ENCODE data around the gene PCBP3. TPM values are rescaled to one million over a fixed set of nuclear protein-coding genes. Genes with fewer than 3 reads are reported as not detected.

The PCBP3 gene
- total and polyA plus RNA-seq, 2 donors (not counting 3 experiments of a cell fraction or from before 2014, with no cell fraction given) = 0.06 to 1.1 TPM

DNA sequence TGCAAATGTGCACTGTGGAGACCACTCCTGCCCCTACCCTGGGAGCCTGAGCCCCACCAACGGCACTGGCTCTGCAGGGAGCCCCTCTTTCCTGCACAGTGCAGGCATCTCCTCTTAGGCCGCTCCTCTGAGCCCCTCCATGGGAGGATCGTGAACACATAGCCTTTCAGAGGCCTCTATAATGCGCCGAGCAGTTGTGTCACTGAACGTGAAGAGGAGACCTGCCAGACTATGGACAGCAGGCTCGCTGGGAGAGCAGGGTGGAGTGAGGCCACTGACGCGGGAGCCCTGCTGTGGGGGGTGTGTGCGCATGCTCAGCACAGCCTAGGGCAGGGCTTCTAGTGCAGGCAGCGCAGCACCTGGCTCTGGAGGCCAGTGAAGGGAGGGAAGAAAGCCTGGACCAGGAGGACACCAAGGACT, 186.7 kb downstream of the PCBP3 start:
- H3K27ac ChIP-seq (ENCODE audit: insufficient read depth, low read depth, low read length) = no peak overlapping the region
- no peaks in the 10 kb centered on the region for H3K9me1 ChIP-seq (replicated peaks; ENCODE audit: control insufficient read depth, extremely low read depth, insufficient read depth, low read length)
- intact Hi-C loops (cut with micrococcal nuclease) = no loop called here
- H3K36me3 ChIP-seq (ENCODE audit: control insufficient read depth in 2 of 2, extremely low read depth in 1 of 2, insufficient read depth in 2 of 2, low read length in 2 of 2) = no peaks in the 10 kb centered on the region
- no peaks in the 10 kb centered on the region for H3K79me2 ChIP-seq (ENCODE audit: control insufficient read depth, insufficient read depth, low read length)
- H3K9ac ChIP-seq (replicated peaks; ENCODE audit: extremely low read depth, insufficient read depth, low read length) = no peak overlapping the region
- H3K4me2 ChIP-seq (ENCODE audit: insufficient read depth, low read length) = no peak overlapping the region
- no TSS peak for BruUV-seq (replicated peaks)
- POLR2A ChIA-PET = no interaction called here
- CTCF ChIA-PET = no interaction called here
- H3K9me3 ChIP-seq (replicated peaks; ENCODE audit: control insufficient read depth, insufficient read depth, low read length) = no peaks in the 10 kb centered on the region
- TF ChIP-seq EZH2 (IDR thresholded peaks at IDR 0.05; ENCODE audit: borderline replicate concordance, low read depth, low read length, severe bottlenecking) (no peak), POLR2A (IDR thresholded peaks at IDR 0.05; ENCODE audit: low read depth, low read length) (no peak), MYC (IDR thresholded peaks at IDR 0.05; ENCODE audit: low read depth, low read length) (no peak), JUN (IDR thresholded peaks at IDR 0.05; ENCODE audit: borderline replicate concordance, insufficient read depth, insufficient read length, low read depth) (no peak), POLR2AphosphoS5 (IDR thresholded peaks at IDR 0.05; ENCODE audit: insufficient read depth, low read depth, low read length) (no peak), FOS (IDR thresholded peaks at IDR 0.05; ENCODE audit: borderline replicate concordance, insufficient read depth, low read length) (no peak), CTCF (IDR thresholded peaks at IDR 0.05; ENCODE audit: extremely low read depth in 1 of 2, insufficient read depth in 1 of 2, low read depth in 1 of 2, low read length in 2 of 2) (no peak), GATA2 (IDR thresholded peaks at IDR 0.05; ENCODE audit: insufficient read depth, insufficient read length, low read depth, low read length) (no peak)
- TF ChIP-seq, protein P1, sequence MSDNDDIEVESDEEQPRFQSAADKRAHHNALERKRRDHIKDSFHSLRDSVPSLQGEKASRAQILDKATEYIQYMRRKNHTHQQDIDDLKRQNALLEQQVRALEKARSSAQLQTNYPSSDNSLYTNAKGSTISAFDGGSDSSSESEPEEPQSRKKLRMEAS (IDR thresholded peaks at IDR 0.05; ENCODE audit: insufficient read depth, insufficient read length) = no peak
- dilution Hi-C loops (cut with MboI; ENCODE audit: extremely low pct_ligation_motif_present, low sequenced_read_pairs) = no loop called here
- no peaks in the 10 kb centered on the region for H4K20me1 ChIP-seq (replicated peaks; ENCODE audit: control insufficient read depth, extremely low read depth, insufficient read depth, low read length)
- H3K27me3 ChIP-seq (ENCODE audit: control insufficient read depth in 2 of 2, insufficient read depth in 2 of 2, low read length in 2 of 2) = peaks cover 0 to 1% of the 10 kb centered on the region in 2 experiments
- FAIRE-seq (no peak), DNase-seq (ENCODE audit: low read depth, low spot score) (no peak)
- H3K4me3 ChIP-seq (replicated peaks in 1 of 3; ENCODE audit: insufficient read depth in 1 of 3, low read depth in 1 of 3, low read length in 3 of 3) = no peak overlapping the region
- H3K4me1 ChIP-seq (ENCODE audit: control insufficient read depth, extremely low read depth, insufficient read depth, low read length) = no peaks in the 10 kb centered on the region
- no peak overlapping the region for H2AFZ ChIP-seq (ENCODE audit: low read depth, low read length)

All from endothelial cell of umbilical vein (primary cell).